ENCODE data around the gene MS4A14. TPM values are rescaled to one million over a fixed set of nuclear protein-coding genes. Genes with fewer than 3 reads are reported as not detected.

MS4A14 gene
- total and polyA plus RNA-seq, 2 of the 8 experiments (the other 6 are each of a cell fraction or from before 2014, with no cell fraction given) = not detected

GRCh38 chr11:60431251-60431650, 35.0 kb downstream of the MS4A14 start (continued):
- TF ChIP-seq JUN (IDR thresholded peaks at IDR 0.05; ENCODE audit: low read depth, low read length) = no peak
- TF ChIP-seq RNF2 (IDR thresholded peaks at IDR 0.05; ENCODE audit: borderline replicate concordance, low read depth, low read length, missing control alignments, poor library complexity, severe bottlenecking) = no peak

Data from H1 (cell line).